A549 (cell line): ENCODE measurements around the gene MLYCD. TPM values are rescaled to one million over a fixed set of nuclear protein-coding genes. Genes with fewer than 3 reads are reported as not detected.
A peak's percentile ranks its signal among the peaks of the same experiment; 100 is the strongest.

Source experiments
- ATAC-seq, 2 experiments: fragments of 200-7000 bp in 1 of 2; fragments of >200 bp in 1 of 2; cut with Nextera tagmentation in 1 of 2; cut with Tn5 transposase in 1 of 2; 3 replicates each; pipeline versions ENCODE4 v1.8.0 to v1.9.1; 2018 to 2020; ENCODE audit warnings: mild to moderate bottlenecking in 1 of 2, moderate library complexity in 1 of 2
- CTCF ChIA-PET: fragments of 300-600 bp; sonication (Branson Sonifier 250); formaldehyde crosslinking; extraction: SDS; loops from one replicate; lab custom pipeline; 2021; ENCODE audit warnings: antibody characterized with exemption, inconsistent platforms; lab: Yijun Ruan, JAX
- POLR2A ChIA-PET: fragments of 350-600 bp; formaldehyde crosslinking; extraction: SDS; loops from one replicate; lab custom pipeline; 2021; ENCODE audit warnings: antibody characterized with exemption, inconsistent platforms; lab: Yijun Ruan, JAX
- DNase-seq, 2 experiments: peaks; one replicate each; pipeline versions ENCODE4 v3.0.0 to v3.0.0-alpha.2; 2011 to 2016; ENCODE audit warnings: low read depth in 1 of 2, low spot score in 1 of 2
- FAIRE-seq: peaks from 2 replicates; lab custom pipeline; 2011; peaks lifted over from hg19 to GRCh38; lab: Jason Lieb, UNC
- H3K27ac ChIP-seq, 2 experiments: fragments of >200 bp; sonication (Bioruptor Twin); formaldehyde crosslinking; 3 replicates each; pipeline ENCODE4 v1.5.1; 2016 to 2017
- H3K4me1 ChIP-seq: fragments of >200 bp; sonication (Bioruptor Twin); formaldehyde crosslinking; 3 replicates; pipeline ENCODE4 v1.6.1; 2016
- H3K4me2 ChIP-seq: fragments of >200 bp; sonication (Bioruptor Twin); formaldehyde crosslinking; 3 replicates; pipeline ENCODE4 v1.6.1; 2016
- H3K4me3 ChIP-seq: fragments of >200 bp; sonication (Bioruptor Twin); formaldehyde crosslinking; 3 replicates; pipeline ENCODE4 v1.5.1; 2016
- H3K9me3 ChIP-seq: fragments of >200 bp; sonication (Bioruptor Twin); formaldehyde crosslinking; 3 replicates; pipeline ENCODE4 v1.6.1; 2016
- BHLHE40 ChIP-seq: IDR thresholded peaks from 2 replicates; pipeline ENCODE4 v1.6.1; 2012; ENCODE audit warnings: low read depth, low read length, inconsistent platforms
- CEBPB ChIP-seq, 2 experiments: fragments of >200 bp in 1 of 2; sonication (Bioruptor Twin) in 1 of 2; formaldehyde crosslinking in 1 of 2; IDR thresholded peaks; 2 replicates each; pipeline ENCODE4 v1.6.1; 2012 to 2016
- EHF ChIP-seq: fragments of 250-450 bp; sonication (Bioruptor Pico); IDR thresholded peaks from 2 replicates; pipeline ENCODE4 v1.5.0; 2020; ENCODE audit warnings: mild to moderate bottlenecking
- EHMT2 ChIP-seq: fragments of 200-600 bp; sonication (generic); IDR thresholded peaks from 2 replicates; pipeline ENCODE4 v1.6.1; 2016; ENCODE audit warnings: antibody characterized with exemption, low read depth, mild to moderate bottlenecking, moderate library complexity
- EP300 ChIP-seq, 2 experiments: fragments of >200 bp; sonication (Bioruptor Twin); formaldehyde crosslinking; IDR thresholded peaks; 2 replicates in 1 of 2; 3 replicates in 1 of 2; pipeline ENCODE4 v1.6.1; 2016 to 2017
- FOSL2 ChIP-seq, 2 experiments: fragments of 450-650 bp in 1 of 2; fragments of >200 bp in 1 of 2; sonication (Bioruptor Twin) in 1 of 2; formaldehyde crosslinking; IDR thresholded peaks; 2 replicates each; pipeline versions ENCODE4 v1.5.0 to v1.6.1; 2016 to 2020; ENCODE audit warnings: mild to moderate bottlenecking in 1 of 2, moderate library complexity in 1 of 2
- FOXS1 ChIP-seq: fragments of 250-450 bp; sonication (Bioruptor Pico); IDR thresholded peaks from 2 replicates; pipeline ENCODE4 v1.5.0; 2020; ENCODE audit warnings: mild to moderate bottlenecking, moderate library complexity
- HDAC2 ChIP-seq: fragments of 200-600 bp; sonication (generic); IDR thresholded peaks from 2 replicates; pipeline ENCODE4 v1.6.1; 2016
- HEYL ChIP-seq: fragments of 250-450 bp; sonication (Bioruptor Pico); IDR thresholded peaks from 2 replicates; pipeline ENCODE4 v1.8.0; 2021; ENCODE audit warnings: mild to moderate bottlenecking, moderate library complexity
- JUN ChIP-seq, 2 experiments: fragments of >200 bp; sonication (Bioruptor Twin); formaldehyde crosslinking; IDR thresholded peaks; 2 replicates in 1 of 2; 3 replicates in 1 of 2; pipeline ENCODE4 v1.6.1; 2016 to 2017
- JUNB ChIP-seq: fragments of >200 bp; sonication (Bioruptor Twin); formaldehyde crosslinking; IDR thresholded peaks from 2 replicates; pipeline ENCODE4 v1.6.1; 2016
- KDM1A ChIP-seq: fragments of 200-600 bp; sonication (generic); IDR thresholded peaks from 2 replicates; pipeline ENCODE4 v1.6.1; 2016; ENCODE audit warnings: low read depth, mild to moderate bottlenecking
- NR3C1 ChIP-seq: fragments of >200 bp; sonication (Bioruptor Twin); formaldehyde crosslinking; IDR thresholded peaks from 3 replicates; pipeline ENCODE4 v1.6.1; 2017
- POLR2A ChIP-seq: IDR thresholded peaks from 2 replicates; pipeline ENCODE4 v1.6.1; 2012; ENCODE audit warnings: mild to moderate bottlenecking, low read length
- TP53 ChIP-seq: fragments of 250-450 bp; sonication (Bioruptor Pico); IDR thresholded peaks from 2 replicates; pipeline ENCODE4 v1.5.0; 2021; ENCODE audit warnings: mild to moderate bottlenecking, moderate library complexity
- ZC3H11A ChIP-seq: fragments of 450-650 bp; IDR thresholded peaks from 2 replicates; pipeline ENCODE4 v1.6.1; 2014; ENCODE audit warnings: antibody characterized with exemption, mild to moderate bottlenecking
- ZNF302 ChIP-seq: fragments of 250-450 bp; sonication (Bioruptor Pico); IDR thresholded peaks from 2 replicates; pipeline ENCODE4 v1.9.0; 2021; ENCODE audit warnings: inconsistent platforms, mild to moderate bottlenecking, moderate library complexity
- ZSCAN20 ChIP-seq: fragments of 250-450 bp; sonication (Bioruptor Pico); IDR thresholded peaks from 2 replicates; pipeline ENCODE4 v1.8.0; 2022; ENCODE audit warnings: mild to moderate bottlenecking, moderate library complexity
- WGBS: methylation state at CpG from one replicate; pipeline ENCODE4 v1.1.6; 2017; ENCODE audit errors: missing lambda C conversion rate; 5-methylcytosine and 5-hydroxymethylcytosine counted together
- polyA plus RNA-seq, 4 experiments: library from polyadenylated mRNA; depleted of rRNA in 3 of 4; stranded (reverse); fragments of >200 nt; fragmentation: RNase III in 1 of 4; extraction: RNeasy Plus Mini Kit Qiagen cat#74134 plus additional on column Dnase treatment in 1 of 4; gene quantifications; 2 replicates in 3 of 4; 3 replicates in 1 of 4; pipeline ENCODE4 v1.2.3, GENCODE V29; 2011 to 2017
- TF ChIP-seq, protein P1 (sequence below): IDR thresholded peaks from 2 replicates; pipeline ENCODE4 v1.6.1; 2012
- TF ChIP-seq, protein P2 (sequence below): IDR thresholded peaks from 2 replicates; pipeline ENCODE4 v1.6.1; 2012
- TF ChIP-seq, protein P3 (sequence below): fragments of 200-600 bp; sonication (generic); IDR thresholded peaks from 2 replicates; pipeline ENCODE4 v1.6.1; 2016; ENCODE audit warnings: antibody characterized with exemption, mild to moderate bottlenecking, moderate library complexity
- TF ChIP-seq, protein P4 (sequence below): fragments of 250-450 bp; sonication (Bioruptor Pico); IDR thresholded peaks from 2 replicates; pipeline ENCODE4 v1.5.0; 2020; ENCODE audit warnings: low read depth, mild to moderate bottlenecking, moderate library complexity
- TF ChIP-seq, protein P5 (sequence below): fragments of >200 bp; sonication (Bioruptor Twin); formaldehyde crosslinking; IDR thresholded peaks from 3 replicates; pipeline ENCODE4 v1.6.1; 2016
- TF ChIP-seq, protein P6 (sequence below): fragments of 250-450 bp; sonication (Bioruptor Pico); IDR thresholded peaks from 2 replicates; pipeline ENCODE4 v1.5.0; 2021; ENCODE audit warnings: mild to moderate bottlenecking, moderate library complexity, borderline replicate concordance
- TF ChIP-seq, protein P7 (sequence below): fragments of 450-650 bp; IDR thresholded peaks from 2 replicates; pipeline ENCODE4 v1.6.1; 2014; ENCODE audit warnings: antibody characterized with exemption

The MLYCD gene
- polyA plus RNA-seq, 2 of the 4 experiments (the other 2 are of a cell fraction), result 1.3 to 1.7 TPM

DNA sequence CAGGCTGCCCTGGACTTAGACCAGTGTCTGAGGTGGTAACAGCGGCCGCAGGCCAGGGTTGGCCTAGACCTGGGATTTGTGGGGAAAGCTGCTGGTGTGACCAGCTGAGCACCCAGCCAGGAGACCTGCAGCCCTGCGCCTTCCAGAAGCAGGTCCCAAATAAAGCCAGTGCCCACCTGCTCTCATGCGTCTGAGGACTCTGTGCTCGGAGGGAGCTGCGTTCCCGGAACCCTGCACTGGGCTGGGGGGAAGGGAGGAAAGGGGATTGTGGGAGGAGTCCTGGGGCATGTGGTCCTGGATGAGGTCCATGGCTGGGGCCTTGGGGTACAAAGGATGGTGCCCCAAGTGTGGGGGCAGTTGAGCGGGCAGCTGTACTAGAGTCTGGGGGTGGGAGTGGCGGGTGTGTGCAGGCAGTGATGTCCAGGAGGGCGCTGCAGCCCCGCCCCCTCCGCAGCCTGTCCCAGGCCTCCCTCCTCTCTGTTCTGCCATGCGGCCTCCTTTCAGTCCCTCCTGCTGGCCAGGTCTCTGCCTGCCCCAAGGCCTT lies 67.3 kb downstream of the MLYCD start:
- Histone ChIP-seq H3K4me2 (no peak overlapping the region), H3K9me3 (no peaks in the 10 kb centered on the region), H3K4me3 (no peak overlapping the region), H3K4me1 (no peaks in the 10 kb centered on the region), H3K27ac (no peak overlapping the region)
- ATAC-seq, result peak; percentile 2 to 45; a peak in 3 of 6 replicates
- no peak for FAIRE-seq
- ChIA-PET POLR2A (no interaction called here), CTCF (interaction anchor here (0.6 to 16.1 kb wide), 8 partner anchors 9 to 221 kb away, joined by 3 to 414 read pairs (median 4); partner anchors contain the start of gene TAF1C)
- 91% methylated on average over 13 of the region's 13 CpGs for WGBS
- DNase-seq, result no peak
- TF ChIP-seq ZC3H11A (no peak), FOXS1 (CRISPR knock-in tag) (no peak), EHMT2 (no peak), JUN (IDR thresholded peaks at IDR 0.05) (peak in 1 of 2 experiments; percentile 12; a peak in 2 of 5 replicates)
- TF ChIP-seq, protein P1, sequence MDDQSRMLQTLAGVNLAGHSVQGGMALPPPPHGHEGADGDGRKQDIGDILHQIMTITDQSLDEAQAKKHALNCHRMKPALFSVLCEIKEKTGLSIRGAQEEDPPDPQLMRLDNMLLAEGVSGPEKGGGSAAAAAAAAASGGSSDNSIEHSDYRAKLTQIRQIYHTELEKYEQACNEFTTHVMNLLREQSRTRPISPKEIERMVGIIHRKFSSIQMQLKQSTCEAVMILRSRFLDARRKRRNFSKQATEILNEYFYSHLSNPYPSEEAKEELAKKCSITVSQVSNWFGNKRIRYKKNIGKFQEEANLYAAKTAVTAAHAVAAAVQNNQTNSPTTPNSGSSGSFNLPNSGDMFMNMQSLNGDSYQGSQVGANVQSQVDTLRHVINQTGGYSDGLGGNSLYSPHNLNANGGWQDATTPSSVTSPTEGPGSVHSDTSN, result 0 out of 2 replicates have a peak, but pooled peaks have one; percentile 3
- TF ChIP-seq, protein P2, sequence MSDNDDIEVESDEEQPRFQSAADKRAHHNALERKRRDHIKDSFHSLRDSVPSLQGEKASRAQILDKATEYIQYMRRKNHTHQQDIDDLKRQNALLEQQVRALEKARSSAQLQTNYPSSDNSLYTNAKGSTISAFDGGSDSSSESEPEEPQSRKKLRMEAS, result peak; percentile 35; the same call in 1 of the 2 replicates

DNA sequence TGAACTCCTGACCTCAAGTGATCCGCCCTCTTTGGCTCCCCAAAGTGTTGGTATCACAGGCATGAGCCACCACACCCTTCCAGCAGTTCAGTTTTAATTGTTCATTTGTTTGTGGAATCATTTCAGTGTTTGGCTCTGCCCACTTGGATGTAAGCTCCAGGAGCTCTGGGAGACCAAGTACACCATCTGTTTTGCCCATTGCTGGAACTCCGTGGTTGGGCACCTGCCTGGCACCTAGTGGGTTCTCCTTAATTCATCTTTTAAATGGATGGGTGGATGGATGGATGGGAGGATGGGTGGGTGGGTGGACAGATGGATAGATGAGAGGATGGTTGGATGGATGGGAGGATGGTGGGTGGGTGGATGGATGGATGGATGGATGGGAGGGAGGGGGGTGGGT lies 68.2 kb downstream of the MLYCD start:
- no peak for FAIRE-seq
- DNase-seq, result no peak
- 80% methylated on average over 2 of the region's 2 CpGs for WGBS
- no peak overlapping the region for H3K4me3 ChIP-seq
- ChIA-PET POLR2A (no interaction called here), CTCF (interaction anchor here (3.4 to 16.1 kb wide), 2 partner anchors 10 to 97 kb away, joined by 20 to 414 read pairs; no protein-coding TSS in a partner anchor)
- H3K27ac ChIP-seq, result no peak overlapping the region
- TF ChIP-seq, protein P3, sequence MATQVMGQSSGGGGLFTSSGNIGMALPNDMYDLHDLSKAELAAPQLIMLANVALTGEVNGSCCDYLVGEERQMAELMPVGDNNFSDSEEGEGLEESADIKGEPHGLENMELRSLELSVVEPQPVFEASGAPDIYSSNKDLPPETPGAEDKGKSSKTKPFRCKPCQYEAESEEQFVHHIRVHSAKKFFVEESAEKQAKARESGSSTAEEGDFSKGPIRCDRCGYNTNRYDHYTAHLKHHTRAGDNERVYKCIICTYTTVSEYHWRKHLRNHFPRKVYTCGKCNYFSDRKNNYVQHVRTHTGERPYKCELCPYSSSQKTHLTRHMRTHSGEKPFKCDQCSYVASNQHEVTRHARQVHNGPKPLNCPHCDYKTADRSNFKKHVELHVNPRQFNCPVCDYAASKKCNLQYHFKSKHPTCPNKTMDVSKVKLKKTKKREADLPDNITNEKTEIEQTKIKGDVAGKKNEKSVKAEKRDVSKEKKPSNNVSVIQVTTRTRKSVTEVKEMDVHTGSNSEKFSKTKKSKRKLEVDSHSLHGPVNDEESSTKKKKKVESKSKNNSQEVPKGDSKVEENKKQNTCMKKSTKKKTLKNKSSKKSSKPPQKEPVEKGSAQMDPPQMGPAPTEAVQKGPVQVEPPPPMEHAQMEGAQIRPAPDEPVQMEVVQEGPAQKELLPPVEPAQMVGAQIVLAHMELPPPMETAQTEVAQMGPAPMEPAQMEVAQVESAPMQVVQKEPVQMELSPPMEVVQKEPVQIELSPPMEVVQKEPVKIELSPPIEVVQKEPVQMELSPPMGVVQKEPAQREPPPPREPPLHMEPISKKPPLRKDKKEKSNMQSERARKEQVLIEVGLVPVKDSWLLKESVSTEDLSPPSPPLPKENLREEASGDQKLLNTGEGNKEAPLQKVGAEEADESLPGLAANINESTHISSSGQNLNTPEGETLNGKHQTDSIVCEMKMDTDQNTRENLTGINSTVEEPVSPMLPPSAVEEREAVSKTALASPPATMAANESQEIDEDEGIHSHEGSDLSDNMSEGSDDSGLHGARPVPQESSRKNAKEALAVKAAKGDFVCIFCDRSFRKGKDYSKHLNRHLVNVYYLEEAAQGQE, result no peak
- no peak for TF ChIP-seq EHF (CRISPR knock-in tag)
- TF ChIP-seq TP53, result no peak
- TF ChIP-seq, protein P1, result no peak
- TF ChIP-seq, protein P4, sequence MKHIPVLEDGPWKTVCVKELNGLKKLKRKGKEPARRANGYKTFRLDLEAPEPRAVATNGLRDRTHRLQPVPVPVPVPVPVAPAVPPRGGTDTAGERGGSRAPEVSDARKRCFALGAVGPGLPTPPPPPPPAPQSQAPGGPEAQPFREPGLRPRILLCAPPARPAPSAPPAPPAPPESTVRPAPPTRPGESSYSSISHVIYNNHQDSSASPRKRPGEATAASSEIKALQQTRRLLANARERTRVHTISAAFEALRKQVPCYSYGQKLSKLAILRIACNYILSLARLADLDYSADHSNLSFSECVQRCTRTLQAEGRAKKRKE, result no peak
- TF ChIP-seq, protein P5, sequence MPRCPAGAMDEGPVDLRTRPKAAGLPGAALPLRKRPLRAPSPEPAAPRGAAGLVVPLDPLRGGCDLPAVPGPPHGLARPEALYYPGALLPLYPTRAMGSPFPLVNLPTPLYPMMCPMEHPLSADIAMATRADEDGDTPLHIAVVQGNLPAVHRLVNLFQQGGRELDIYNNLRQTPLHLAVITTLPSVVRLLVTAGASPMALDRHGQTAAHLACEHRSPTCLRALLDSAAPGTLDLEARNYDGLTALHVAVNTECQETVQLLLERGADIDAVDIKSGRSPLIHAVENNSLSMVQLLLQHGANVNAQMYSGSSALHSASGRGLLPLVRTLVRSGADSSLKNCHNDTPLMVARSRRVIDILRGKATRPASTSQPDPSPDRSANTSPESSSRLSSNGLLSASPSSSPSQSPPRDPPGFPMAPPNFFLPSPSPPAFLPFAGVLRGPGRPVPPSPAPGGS, result no peak
- TF ChIP-seq HEYL (CRISPR knock-in tag), result no peak
- no peak for TF ChIP-seq POLR2A
- TF ChIP-seq CEBPB (IDR thresholded peaks at IDR 0.05), result no peak
- no peak for TF ChIP-seq ZNF302 (CRISPR knock-in tag)
- no peak for TF ChIP-seq FOSL2 (IDR thresholded peaks at IDR 0.05)
- TF ChIP-seq FOSL2 (CRISPR knock-in tag; IDR thresholded peaks at IDR 0.05), result no peak
- TF ChIP-seq ZSCAN20 (CRISPR knock-in tag), result no peak
- no peak for TF ChIP-seq HDAC2
- TF ChIP-seq BHLHE40, result no peak
- TF ChIP-seq EP300 (IDR thresholded peaks at IDR 0.05), result no peak
- no peak for TF ChIP-seq NR3C1
- no peak for TF ChIP-seq JUNB
- TF ChIP-seq, protein P6, sequence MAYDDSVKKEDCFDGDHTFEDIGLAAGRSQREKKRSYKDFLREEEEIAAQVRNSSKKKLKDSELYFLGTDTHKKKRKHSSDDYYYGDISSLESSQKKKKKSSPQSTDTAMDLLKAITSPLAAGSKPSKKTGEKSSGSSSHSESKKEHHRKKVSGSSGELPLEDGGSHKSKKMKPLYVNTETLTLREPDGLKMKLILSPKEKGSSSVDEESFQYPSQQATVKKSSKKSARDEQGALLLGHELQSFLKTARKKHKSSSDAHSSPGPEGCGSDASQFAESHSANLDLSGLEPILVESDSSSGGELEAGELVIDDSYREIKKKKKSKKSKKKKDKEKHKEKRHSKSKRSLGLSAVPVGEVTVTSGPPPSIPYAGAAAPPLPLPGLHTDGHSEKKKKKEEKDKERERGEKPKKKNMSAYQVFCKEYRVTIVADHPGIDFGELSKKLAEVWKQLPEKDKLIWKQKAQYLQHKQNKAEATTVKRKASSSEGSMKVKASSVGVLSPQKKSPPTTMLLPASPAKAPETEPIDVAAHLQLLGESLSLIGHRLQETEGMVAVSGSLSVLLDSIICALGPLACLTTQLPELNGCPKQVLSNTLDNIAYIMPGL (CRISPR knock-in tag), result no peak
- TF ChIP-seq, protein P7, sequence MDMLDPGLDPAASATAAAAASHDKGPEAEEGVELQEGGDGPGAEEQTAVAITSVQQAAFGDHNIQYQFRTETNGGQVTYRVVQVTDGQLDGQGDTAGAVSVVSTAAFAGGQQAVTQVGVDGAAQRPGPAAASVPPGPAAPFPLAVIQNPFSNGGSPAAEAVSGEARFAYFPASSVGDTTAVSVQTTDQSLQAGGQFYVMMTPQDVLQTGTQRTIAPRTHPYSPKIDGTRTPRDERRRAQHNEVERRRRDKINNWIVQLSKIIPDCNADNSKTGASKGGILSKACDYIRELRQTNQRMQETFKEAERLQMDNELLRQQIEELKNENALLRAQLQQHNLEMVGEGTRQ, result no peak
- TF ChIP-seq KDM1A, result no peak
- no peak overlapping the region for H3K4me2 ChIP-seq
- no peaks in the 10 kb centered on the region for H3K4me1 ChIP-seq
- no peak for ATAC-seq
- no peaks in the 10 kb centered on the region for H3K9me3 ChIP-seq
